HG03469 (cell line): ENCODE results near the gene DHRS3.

ENCODE experiments used
- ATAC-seq: cut with Tn5 transposase; IDR thresholded peaks from one replicate; pipeline ENCODE4 v1.9.1; 2021; ENCODE audit warnings: mild to moderate bottlenecking, moderate library complexity, moderate number of reproducible peaks; ENCODE audit not compliant: unreplicated experiment

Gene DHRS3

GRCh38 chr1:12617511-12617900, 504 bp downstream of the DHRS3 start:
- no peak for ATAC-seq

- no peak for ATAC-seq
These were observed 1.2 kb downstream of the DHRS3 start for GRCh38 chr1:12616709-12617373.

- ATAC-seq: no peak
These were observed 1.9 kb downstream of the DHRS3 start for GRCh38 chr1:12615865-12616708.

DNA sequence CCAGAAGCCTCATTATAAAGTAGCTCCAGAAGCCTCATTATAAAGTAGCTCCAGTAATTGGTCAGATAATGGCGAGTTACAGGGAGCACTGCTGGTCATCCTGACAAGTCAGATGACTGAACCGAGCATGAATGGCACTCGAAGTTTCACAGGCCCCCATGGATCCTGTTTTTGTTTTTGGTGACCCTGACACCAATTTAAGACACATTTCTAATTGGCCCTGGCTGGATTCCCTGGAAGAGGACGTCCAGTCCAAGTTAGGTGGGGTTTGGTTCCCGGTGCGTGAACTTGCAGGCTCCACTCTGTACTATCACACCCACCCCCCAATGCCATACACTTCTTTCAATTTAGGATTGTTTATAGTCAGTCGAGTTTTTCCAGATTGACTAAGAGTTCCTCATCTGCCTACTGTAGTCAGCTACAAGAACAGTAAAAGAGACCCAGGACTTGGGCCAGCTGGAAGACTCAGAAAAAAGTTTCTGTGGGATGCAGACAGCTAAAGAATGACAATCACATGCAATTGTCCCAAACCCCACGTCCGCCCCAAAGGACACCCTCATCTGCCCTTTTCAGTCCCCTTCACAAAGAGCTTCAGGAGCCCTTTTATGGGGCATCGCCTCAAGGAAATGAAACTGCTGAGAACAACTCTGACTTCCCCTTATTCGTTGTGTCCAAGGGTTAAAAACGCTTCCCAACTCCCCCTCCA, 2.7 kb downstream of the DHRS3 start:
- no peak for ATAC-seq

- no peak for ATAC-seq
These were observed 3.4 kb downstream of the DHRS3 start for GRCh38 chr1:12614402-12615158.

DNA sequence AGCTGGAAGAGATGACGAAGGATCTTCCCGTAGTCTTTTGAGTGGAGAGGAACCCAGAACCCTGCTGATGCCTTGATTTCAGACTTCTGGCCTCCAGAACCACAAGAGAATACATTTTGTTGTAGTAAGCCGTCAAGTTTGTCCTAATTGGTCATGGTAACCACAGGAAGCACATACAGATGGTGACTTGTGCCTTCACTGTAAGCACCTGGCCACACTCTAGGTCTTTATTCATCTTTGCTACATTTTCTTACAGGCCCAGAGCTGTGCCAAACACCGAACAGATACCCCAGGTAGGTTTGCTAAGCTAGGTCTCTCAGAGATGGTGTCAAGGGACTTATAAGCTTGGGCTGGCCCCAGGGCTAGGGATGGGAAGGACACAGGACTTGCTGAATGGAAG, 4.8 kb downstream of the DHRS3 start:
- no peak for ATAC-seq

DNA sequence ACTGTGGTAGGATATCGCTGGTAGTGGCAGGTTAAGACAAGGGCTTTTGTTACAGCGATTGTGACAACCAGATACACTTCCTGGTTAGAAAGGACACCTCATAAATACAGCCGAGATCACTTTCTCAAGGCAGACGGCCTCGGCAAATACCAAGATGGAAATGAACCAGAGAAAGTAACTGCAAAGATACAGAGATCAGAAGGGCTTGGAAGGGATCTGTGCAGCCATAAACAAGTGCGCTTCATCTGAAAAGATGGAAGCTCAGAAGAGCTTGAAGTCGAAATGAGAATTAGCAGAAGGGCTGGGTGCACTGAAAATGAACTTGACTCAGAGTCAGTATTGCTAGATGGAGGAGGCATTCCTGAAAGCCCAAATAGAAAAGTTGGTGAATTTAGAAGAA, 7.1 kb downstream of the DHRS3 start:
- no peak for ATAC-seq

DNA sequence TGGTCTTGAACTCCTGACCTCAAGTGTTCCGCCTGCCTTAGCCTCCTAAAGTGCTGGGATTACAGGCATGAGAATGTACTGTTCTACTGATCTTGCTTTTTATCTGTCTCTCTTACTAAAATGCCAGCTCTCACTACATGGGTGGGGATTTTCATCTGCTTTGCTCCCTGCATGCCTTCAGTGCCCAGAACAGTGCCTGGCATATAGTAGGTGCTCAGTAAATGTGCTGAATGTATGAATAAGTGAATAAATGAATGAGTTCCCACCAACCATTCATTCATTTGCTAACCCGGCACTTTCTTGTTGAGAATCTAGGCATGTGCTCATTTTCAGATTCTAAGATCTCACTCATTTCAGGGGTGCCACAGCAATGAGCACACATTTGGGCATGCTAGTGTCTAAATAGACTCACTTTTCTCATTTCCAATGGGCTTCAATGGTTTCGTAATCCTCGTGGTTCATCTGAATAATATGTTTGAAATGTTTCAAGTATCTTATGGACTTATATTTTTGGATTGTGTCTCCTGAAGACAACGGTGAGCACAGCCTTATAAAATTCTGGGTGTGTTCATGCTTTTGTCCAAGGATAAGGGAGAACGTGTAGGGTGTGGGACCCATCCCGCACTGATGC, 7.6 kb downstream of the DHRS3 start:
- ATAC-seq: no peak

DNA sequence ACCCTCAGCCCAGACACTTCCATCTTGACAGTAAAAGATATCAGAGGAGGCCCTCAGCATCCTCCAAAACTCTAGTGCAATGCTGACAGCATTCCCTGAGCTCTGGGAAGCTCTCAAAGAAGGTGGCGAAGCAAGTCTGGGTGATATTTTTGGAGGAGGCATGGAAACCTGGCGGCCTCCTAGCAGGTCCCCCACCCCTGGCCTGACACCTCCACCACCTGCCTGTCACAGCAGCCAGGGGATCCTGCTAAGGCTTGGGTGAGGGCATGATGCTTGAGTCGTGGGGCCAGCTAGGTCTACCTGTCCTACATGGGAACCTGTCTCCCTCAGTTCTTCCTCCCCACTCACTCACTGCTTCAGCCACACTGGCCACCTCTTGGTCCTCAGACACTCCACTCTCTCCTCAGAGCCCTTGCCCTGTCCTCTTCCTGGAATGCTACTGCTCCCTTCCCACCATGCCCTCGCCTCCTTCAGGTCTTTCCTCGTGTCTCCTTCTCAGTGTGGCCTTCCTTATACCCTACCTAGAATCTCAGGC, 8.5 kb downstream of the DHRS3 start:
- no peak for ATAC-seq

DNA sequence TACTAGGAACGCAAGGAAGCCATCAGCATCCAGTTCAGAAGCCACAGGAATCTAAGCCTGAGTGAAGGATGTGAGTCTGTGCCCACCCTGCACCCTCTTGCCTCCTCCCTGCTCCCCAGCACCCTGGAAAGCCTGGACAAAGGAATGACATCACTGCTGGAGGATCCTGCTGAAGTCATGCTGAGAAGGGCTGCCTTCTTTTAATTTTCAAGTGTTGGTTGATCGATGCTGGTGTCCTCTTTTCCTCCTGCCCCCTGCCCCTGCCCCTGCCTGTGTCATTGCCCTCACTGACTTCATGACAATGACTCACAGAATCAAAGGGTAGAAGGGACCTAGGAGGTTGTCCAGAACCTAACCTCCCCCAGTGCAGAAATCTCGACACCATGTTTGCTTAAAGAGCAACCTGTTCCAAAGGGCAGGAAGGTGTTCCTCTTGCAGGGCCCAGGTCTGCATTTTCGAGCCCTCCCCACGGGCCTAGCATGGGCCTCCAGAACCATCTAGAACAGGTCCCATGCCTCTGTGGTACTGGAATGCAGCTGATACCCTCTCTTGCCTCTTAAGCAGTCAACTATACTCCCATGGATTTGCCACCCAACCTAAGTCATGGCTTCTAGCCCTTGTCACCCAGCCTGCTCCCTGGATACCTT, 9.6 kb downstream of the DHRS3 start:
- no peak for ATAC-seq

GRCh38 chr1:12607263-12607662, 10.7 kb downstream of the DHRS3 start:
- ATAC-seq: no peak

DNA sequence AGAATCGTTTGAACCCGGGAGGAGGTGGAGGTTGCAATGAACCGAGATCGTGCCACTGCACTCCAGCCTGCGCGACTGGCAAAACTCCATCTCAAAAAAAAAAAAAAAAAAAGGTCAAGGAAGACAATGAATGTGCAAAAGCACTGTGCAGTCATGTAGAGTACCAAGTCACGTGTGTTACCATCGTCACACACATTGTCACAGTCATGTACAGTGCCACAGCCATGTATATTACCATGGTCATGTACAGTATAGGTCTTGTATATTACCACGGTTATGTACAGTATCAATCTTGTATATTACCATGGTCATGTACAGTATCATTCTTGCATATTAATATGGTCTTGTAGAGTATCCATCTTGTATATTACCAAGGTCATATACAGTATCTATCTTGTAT, 13.0 kb downstream of the DHRS3 start:
- no peak for ATAC-seq

GRCh38 chr1:12604114-12604874, 13.7 kb downstream of the DHRS3 start:
- no peak for ATAC-seq

GRCh38 chr1:12603224-12603623, 14.8 kb downstream of the DHRS3 start:
- no peak for ATAC-seq

GRCh38 chr1:12602659-12603024, 15.4 kb downstream of the DHRS3 start:
- no peak for ATAC-seq

GRCh38 chr1:12601700-12602658, 16.0 kb downstream of the DHRS3 start:
- ATAC-seq: no peak

DNA sequence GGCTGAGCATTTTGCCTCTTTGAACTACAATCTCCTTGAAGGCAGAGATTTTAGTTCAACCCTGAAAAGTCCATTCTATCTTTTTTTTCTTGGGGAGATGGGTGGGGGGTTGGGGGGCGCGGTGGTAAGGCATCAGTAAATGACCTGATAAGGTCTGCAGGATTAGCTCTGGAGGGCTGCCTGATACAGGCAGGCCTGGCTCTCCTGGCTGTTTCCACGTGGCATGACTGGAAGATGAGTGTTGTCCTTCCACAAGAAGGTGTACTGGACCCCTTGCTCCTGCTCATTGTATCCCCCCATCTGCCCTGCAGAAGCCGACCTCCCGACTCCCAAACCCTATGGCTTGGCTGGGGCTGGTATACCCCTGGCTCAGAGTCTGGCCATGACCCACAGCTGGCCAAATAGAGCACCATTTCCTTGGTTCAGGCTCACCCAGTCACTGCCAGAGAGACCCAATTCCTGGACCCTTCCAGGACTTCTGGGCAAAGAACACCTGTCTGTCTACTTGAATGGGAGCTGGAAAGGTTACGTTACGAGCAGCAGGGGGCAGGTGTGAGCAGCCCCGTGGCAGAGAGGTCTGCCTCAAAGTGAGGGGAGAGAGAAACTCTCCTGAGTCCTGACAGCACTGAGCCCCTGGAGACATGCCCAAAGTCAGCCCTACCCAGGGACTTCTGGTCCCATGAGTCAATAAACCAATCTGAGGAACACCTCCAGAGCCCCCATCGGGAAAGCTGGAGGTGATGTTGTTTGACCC, 17.0 kb downstream of the DHRS3 start:
- ATAC-seq: no peak
